ENCODE measurements around the gene RCHY1.

DNA sequence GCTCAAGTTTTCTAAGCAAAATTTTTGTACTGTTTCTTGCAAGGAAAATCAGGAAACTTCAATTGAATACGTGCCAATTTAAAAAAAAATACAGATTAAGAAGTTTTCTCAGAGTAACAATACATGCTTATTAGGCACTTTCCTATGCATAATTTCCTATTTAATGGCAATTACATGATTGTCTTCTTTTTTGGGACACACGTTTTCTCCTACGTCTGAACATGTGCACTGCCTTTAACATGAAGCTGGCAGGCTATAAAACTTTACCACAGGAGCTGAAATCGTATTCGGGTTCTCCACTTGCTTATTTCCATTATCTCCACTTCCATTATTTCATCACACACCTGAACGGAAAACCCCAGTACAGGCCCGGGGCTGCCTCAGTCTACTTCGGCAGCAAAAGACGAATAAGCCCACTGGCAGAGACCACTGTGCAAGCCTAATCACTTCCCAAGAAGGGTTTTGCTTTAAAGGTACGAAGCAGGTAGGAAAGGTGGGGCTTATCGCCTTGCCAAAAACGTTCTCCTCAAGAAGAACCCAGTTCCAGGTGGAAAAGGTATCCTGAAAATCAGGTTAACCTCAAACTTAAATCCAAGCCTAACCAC is 575 bp downstream of the RCHY1 start:
- TF ChIP-seq, protein P1, sequence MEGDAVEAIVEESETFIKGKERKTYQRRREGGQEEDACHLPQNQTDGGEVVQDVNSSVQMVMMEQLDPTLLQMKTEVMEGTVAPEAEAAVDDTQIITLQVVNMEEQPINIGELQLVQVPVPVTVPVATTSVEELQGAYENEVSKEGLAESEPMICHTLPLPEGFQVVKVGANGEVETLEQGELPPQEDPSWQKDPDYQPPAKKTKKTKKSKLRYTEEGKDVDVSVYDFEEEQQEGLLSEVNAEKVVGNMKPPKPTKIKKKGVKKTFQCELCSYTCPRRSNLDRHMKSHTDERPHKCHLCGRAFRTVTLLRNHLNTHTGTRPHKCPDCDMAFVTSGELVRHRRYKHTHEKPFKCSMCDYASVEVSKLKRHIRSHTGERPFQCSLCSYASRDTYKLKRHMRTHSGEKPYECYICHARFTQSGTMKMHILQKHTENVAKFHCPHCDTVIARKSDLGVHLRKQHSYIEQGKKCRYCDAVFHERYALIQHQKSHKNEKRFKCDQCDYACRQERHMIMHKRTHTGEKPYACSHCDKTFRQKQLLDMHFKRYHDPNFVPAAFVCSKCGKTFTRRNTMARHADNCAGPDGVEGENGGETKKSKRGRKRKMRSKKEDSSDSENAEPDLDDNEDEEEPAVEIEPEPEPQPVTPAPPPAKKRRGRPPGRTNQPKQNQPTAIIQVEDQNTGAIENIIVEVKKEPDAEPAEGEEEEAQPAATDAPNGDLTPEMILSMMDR (IDR thresholded peaks at IDR 0.05) = no peak
- TF ChIP-seq ZFX (IDR thresholded peaks at IDR 0.05; ENCODE audit: borderline replicate concordance) = no peak

Measured in 22Rv1 (cell line).